ENCODE results near the gene NSMF. TPM values are rescaled to one million over a fixed set of nuclear protein-coding genes. Genes with fewer than 3 reads are reported as not detected.

NSMF gene
- total and polyA plus RNA-seq, 12 donors = 5.3 to 29.3 (median 10.9) TPM

Small RNAs within 50 kb of the gene (microRNA-seq; reads per million reads assigned to microRNA genes)
- 0 to 0.60 reads per million in 2 donors for gene MIR7114

Other genes with a start within 250 kb of the NSMF start
- gene RNF208, start 237.1 kb downstream of the NSMF start, total RNA-seq = 10 to 100 TPM; 20.7 to 34.5 (median 24.1) TPM
- 10 to 100 TPM; 14.2 to 83.8 TPM for gene RNF208, start 237.1 kb downstream of the NSMF start, polyA plus RNA-seq
- under 1 TPM in 6 of 10 donors, not detected in 4; 0.21 to 0.71 (median 0.37) TPM for gene CYSRT1, start 234.2 kb downstream of the NSMF start, total RNA-seq
- gene CYSRT1, start 234.2 kb downstream of the NSMF start, polyA plus RNA-seq = under 1 TPM; 0.19 to 0.59 TPM
- under 1 TPM in 1 of 10 donors, not detected in 9; 0.14 TPM for gene RNF224, start 231.8 kb downstream of the NSMF start, total RNA-seq
- gene RNF224, start 231.8 kb downstream of the NSMF start, polyA plus RNA-seq = not detected
- not detected for gene SLC34A3, start 228.4 kb downstream of the NSMF start, total RNA-seq
- gene SLC34A3, start 228.4 kb downstream of the NSMF start, polyA plus RNA-seq = not detected
- 100 to 1,000 TPM; 211 to 495 (median 330) TPM for gene TUBB4B, start 218.0 kb downstream of the NSMF start, total RNA-seq
- 100 to 1,000 TPM; 522 to 992 TPM for gene TUBB4B, start 218.0 kb downstream of the NSMF start, polyA plus RNA-seq
- under 1 TPM in 3 of 10 donors, not detected in 7; 0.24 to 0.32 (median 0.32) TPM for gene STPG3, start 208.0 kb downstream of the NSMF start, total RNA-seq
- under 1 TPM in 1 of 2 donors, not detected in 1; 0.44 TPM for gene STPG3, start 208.0 kb downstream of the NSMF start, polyA plus RNA-seq
- 10 to 100 TPM; 31.6 to 47.1 (median 39.2) TPM for gene NELFB, start 204.0 kb downstream of the NSMF start, total RNA-seq
- gene NELFB, start 204.0 kb downstream of the NSMF start, polyA plus RNA-seq = 10 to 100 TPM; 31.5 to 52.9 TPM
- gene TOR4A, start 181.6 kb downstream of the NSMF start, total RNA-seq = 10 to 100 TPM; 15.2 to 21.5 (median 16.8) TPM
- 10 to 100 TPM in 1 of 2 donors, 1 to 10 TPM in 1; 4.7 to 11.5 TPM for gene TOR4A, start 181.6 kb downstream of the NSMF start, polyA plus RNA-seq
- 10 to 100 TPM in 7 of 10 donors, 1 to 10 TPM in 3; 2.6 to 20.8 (median 11.7) TPM for gene NRARP, start 157.1 kb downstream of the NSMF start, total RNA-seq
- gene NRARP, start 157.1 kb downstream of the NSMF start, polyA plus RNA-seq = 1 to 10 TPM; 2.0 to 5.4 TPM
- 10 to 100 TPM in 3 of 10 donors, 1 to 10 TPM in 7; 7.8 to 14.0 (median 9.2) TPM for gene EXD3, start 36.2 kb downstream of the NSMF start, total RNA-seq
- 10 to 100 TPM in 1 of 2 donors, 1 to 10 TPM in 1; 5.8 to 33.0 TPM for gene EXD3, start 36.2 kb downstream of the NSMF start, polyA plus RNA-seq
- 1 to 10 TPM; 2.5 to 5.3 (median 3.0) TPM for gene NOXA1, start 35.9 kb downstream of the NSMF start, total RNA-seq
- 10 to 100 TPM in 1 of 2 donors, under 1 TPM in 1; 0.62 to 10.6 TPM for gene NOXA1, start 35.9 kb downstream of the NSMF start, polyA plus RNA-seq
- not detected for gene ENTPD8, start 18.0 kb downstream of the NSMF start, total RNA-seq
- gene ENTPD8, start 18.0 kb downstream of the NSMF start, polyA plus RNA-seq = under 1 TPM; 0.03 to 0.15 TPM
- 10 to 100 TPM in 5 of 10 donors, 1 to 10 TPM in 5; 6.6 to 13.0 (median 9.4) TPM for gene PNPLA7, start 91.1 kb upstream of the NSMF start, total RNA-seq
- gene PNPLA7, start 91.1 kb upstream of the NSMF start, polyA plus RNA-seq = 10 to 100 TPM in 1 of 2 donors, under 1 TPM in 1; 0.83 to 22.6 TPM
- gene MRPL41, start 92.5 kb upstream of the NSMF start, total RNA-seq = 100 to 1,000 TPM; 133 to 348 (median 203) TPM
- 1,000 to 10,000 TPM in 1 of 2 donors, 100 to 1,000 TPM in 1; 317 to 1,052 TPM for gene MRPL41, start 92.5 kb upstream of the NSMF start, polyA plus RNA-seq
- 10 to 100 TPM; 11.7 to 20.3 (median 17.8) TPM for gene DPH7, start 119.6 kb upstream of the NSMF start, total RNA-seq
- gene DPH7, start 119.6 kb upstream of the NSMF start, polyA plus RNA-seq = 10 to 100 TPM; 16.8 to 51.4 TPM
- gene ZMYND19, start 131.2 kb upstream of the NSMF start, total RNA-seq = 10 to 100 TPM in 3 of 10 donors, 1 to 10 TPM in 7; 8.0 to 14.3 (median 8.9) TPM
- gene ZMYND19, start 131.2 kb upstream of the NSMF start, polyA plus RNA-seq = 10 to 100 TPM; 13.9 to 22.3 TPM
- 10 to 100 TPM; 10.3 to 20.3 (median 14.1) TPM for gene ARRDC1, start 146.4 kb upstream of the NSMF start, total RNA-seq
- 10 to 100 TPM; 28.3 to 93.1 TPM for gene ARRDC1, start 146.4 kb upstream of the NSMF start, polyA plus RNA-seq
- gene EHMT1, start 159.7 kb upstream of the NSMF start, total RNA-seq = 10 to 100 TPM; 26.4 to 39.7 (median 31.1) TPM
- gene EHMT1, start 159.7 kb upstream of the NSMF start, polyA plus RNA-seq = 10 to 100 TPM; 19.6 to 45.1 TPM